Stimulated activated CD8-positive, alpha-beta memory T cell treated with anti-CD3 and anti-CD28 coated beads, Interleukin-2, amount 100 ng/mL, for 48 hours (primary cell): ENCODE measurements around the gene ANAPC2.
A peak's percentile ranks its signal among the peaks of the same experiment; 100 is the strongest.

Source experiments
- DNase-seq, 2 donors: peaks; one replicate each; pipeline ENCODE4 v3.0.0-alpha.2; 2020; ENCODE audit warnings: low read depth in 2 of 2

Gene ANAPC2

GRCh38 chr9:137215196-137215986 is 27.0 kb upstream of the ANAPC2 start:
- no peak for DNase-seq

DNA sequence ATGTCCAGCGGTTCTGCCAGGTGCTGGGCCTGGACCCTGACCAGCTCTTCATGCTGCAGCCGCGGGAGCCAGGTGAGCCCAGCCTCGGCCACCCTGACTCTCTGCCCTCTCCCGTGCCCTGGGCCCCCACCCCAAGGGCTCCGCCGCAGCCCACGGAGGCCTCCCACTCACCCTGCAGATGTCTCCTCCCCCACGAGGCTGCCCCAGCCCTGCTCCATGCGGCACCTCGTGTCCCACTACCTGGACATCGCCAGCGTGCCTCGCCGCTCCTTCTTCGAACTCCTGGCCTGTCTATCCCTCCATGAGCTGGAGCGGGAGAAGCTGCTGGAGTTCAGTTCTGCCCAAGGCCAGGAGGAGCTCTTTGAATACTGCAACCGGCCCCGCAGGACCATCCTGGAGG is 26.3 kb upstream of the ANAPC2 start:
- DNase-seq = no peak

- no peak for DNase-seq
Observed at GRCh38 chr9:137213160-137214060, 25.1 kb upstream of the ANAPC2 start.

DNA sequence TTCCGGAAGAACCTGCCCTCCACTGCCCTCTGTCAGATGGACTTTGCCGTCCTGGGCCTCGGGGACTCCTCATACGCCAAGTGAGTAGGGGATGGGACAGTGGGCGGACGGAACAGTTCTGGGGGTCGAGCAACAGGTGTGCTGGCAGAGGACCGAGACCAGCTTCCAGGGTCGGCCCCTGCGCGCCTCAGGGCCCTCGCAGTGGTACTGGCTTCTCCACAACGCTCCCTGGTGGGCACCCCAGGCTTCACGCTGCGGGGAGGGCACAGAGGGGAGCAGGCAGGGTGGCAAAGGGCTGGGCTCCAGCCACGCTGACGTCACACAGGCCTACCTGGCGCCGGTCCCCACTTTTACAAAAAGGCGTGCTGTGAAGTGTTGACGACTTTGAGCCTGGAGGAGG is 24.2 kb upstream of the ANAPC2 start:
- no peak for DNase-seq

DNA sequence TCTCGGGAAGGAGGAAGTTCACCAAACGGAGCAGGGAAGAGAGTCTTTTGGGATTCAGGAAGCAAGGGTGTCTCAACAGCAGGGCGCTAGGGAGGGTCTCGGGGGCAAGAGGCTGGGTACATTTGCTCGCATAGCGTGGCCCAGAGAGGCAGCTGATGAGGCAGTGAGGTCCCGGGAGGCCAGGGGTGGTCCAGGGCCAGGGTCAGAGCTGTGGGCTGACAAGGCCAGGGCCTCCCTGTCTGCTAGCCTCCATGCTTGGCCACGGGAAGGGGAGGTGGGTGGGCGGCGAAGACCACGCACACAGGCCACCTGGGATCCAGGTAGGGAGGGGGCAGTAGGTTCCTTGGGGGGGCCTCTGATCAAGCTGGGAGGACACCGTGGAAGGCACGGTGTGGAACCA is 23.2 kb upstream of the ANAPC2 start:
- no peak for DNase-seq

- DNase-seq = no peak
Observed at GRCh38 chr9:137206602-137207001, 18.2 kb upstream of the ANAPC2 start.

GRCh38 chr9:137205126-137206069 is 17.0 kb upstream of the ANAPC2 start, which contains the start of the genes NDOR1 and TMEM203:
NDOR1 (plus strand) TSS chr9:137205700; CDS start chr9:137205778, 78 bp downstream.
TMEM203 (minus strand) TSS chr9:137205648; CDS start chr9:137205414, 234 bp downstream.
- peak; percentile 93 to 94 for DNase-seq

GRCh38 chr9:137204731-137205125 is 16.4 kb upstream of the ANAPC2 start:
- DNase-seq = no peak

GRCh38 chr9:137202966-137203365 is 14.6 kb upstream of the ANAPC2 start:
- no peak for DNase-seq

GRCh38 chr9:137201205-137201868 is 13.0 kb upstream of the ANAPC2 start:
- no peak for DNase-seq

DNA sequence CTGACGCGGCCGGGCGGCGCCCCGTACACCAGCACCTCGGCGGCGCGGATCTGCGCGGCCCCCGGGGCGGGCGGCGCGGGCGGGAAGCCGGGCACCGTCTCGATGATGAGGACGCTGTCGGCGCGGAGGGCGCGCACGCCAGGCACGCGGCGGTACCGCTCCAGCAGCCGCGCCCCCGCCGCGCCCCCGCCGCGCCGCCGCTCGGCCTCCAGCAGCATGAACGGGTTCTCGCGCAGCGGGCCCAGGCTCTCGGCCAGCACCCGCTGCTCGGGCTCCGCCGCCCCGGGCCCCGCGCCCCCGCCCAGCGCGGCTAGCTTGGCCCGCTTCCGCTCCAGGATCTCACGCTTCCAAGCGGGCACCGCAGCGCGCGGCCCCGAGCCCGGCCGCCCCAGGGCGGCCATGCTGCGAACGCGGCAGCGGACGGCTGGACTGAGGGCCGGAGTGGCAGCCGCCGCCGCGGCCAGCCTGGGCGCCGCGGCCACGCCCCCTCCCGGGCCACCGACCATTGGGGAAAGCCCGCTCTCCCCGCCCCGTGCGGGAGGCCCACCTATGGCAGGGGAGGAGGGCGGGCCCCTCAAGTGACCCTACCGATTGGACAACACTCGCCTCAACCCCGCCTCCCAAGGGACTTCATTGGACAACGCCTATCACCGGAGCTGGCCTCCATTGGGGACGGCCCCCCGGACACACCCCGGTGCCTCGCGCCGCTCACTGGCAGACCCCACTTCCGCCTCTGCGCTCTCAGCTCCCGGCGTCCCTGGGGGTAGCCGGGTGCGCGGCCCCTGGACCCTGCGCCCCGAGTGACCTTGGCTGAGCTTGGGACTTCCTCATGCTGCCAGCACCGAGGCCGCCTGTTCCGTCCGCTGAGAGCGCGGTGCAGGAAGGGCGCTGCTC is 12.2 kb upstream of the ANAPC2 start, which contains the start of gene TPRN:
Gene TPRN (minus strand): TSS at position 431 of the 894 bp plus-strand sequence. CDS start 30 bp downstream, at position 401.
- DNase-seq = peak; percentile 98 to 99

DNA sequence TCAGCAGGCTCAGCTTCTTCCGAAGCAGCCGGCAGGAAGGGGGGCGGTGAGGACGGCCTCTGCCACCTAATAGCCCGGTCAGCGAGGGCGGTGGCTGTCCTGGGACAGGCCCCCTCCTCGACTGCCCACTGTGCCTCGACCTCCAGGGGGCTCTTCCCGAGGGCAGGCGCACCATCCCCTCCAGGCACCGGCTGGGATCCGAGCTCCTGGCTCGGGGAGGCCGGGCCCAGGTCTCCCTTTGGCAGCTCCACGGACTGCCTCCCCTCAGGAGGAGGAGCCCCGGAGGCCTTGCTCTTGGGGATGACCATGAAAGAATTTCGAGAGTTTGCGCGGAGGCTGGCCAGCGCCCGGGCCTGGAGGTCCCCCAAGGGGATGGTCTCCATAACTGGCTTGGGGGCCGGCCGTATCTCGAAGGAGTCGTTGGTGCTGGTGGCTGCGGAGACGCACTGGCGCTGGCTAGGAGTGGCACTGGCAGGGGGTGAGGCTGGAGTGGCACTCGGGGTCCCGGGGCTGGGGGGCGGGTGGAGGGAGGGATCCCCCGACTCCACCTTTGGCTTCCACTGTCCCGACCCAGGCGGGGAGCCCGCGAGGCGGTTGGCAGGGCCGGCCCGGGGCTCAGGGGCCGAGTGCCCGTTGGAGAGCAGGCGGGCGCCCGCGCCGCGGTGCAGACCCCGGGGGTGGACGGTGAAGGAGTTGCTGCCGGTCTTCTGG is 11.2 kb upstream of the ANAPC2 start:
- DNase-seq = no peak

- no peak for DNase-seq
Observed at GRCh38 chr9:137198902-137199283, 10.5 kb upstream of the ANAPC2 start.

DNA sequence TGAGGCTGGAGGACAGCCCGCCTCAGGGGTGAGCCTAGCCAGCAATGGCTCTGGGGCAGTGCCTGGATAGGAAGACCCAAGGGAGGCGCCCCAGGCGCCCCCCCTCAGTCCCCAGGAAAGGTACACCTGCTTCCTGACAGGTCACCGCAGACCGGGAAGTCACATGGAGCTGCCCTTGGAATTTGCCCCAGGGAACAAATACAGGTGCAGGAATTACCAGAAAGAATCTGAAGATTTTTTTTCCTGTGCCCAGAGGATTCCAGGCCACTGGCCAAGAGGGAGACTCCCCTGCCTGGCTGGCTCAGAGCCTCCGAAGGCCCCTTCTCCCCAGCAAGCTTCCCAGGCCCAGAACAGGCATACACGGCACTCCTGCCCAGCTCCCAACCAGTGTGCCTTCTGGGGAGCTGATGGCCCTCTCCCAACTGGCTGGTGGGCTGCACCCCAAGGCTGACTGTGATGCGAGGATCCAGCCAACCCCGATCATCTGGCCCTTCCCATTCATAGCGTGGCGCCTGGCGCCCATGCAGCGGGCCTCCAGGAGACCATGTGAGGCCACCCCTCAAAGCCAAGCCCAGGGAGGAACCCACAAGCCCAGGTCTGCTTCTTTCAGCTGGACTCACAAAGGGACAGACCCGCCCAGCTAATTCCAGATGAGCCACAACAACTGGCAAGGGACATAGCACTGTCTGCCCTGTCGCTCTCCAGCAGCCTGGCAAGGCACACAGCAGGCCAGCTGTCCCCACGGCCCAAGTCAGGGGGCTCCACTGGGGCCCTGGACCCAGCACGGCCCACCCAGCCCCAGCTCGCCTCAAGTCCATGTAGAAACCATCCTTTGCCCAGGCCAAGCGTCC is 9.9 kb upstream of the ANAPC2 start:
- no peak for DNase-seq

- no peak for DNase-seq
Observed at GRCh38 chr9:137195525-137196220, 7.3 kb upstream of the ANAPC2 start.

DNA sequence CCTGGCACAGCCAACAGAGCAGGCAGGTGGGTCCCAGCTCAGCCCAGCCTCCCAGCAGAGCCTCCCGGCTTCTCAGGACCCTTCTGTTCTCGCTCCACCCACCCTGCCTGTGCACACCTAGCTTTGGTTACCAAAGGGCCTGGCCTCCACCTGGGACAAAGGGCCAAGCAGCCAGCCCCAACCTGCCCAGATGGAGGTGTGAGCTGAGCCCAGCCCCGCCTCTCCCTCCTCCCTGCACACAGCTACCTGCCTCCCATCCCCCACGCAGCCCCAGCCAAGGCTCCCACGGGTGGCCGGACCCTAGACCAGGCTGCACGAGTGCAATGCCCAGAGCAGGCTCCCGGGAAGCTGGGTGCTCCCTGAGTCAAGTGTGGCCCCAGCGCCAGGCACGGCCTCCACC is 6.5 kb upstream of the ANAPC2 start:
- no peak for DNase-seq

DNA sequence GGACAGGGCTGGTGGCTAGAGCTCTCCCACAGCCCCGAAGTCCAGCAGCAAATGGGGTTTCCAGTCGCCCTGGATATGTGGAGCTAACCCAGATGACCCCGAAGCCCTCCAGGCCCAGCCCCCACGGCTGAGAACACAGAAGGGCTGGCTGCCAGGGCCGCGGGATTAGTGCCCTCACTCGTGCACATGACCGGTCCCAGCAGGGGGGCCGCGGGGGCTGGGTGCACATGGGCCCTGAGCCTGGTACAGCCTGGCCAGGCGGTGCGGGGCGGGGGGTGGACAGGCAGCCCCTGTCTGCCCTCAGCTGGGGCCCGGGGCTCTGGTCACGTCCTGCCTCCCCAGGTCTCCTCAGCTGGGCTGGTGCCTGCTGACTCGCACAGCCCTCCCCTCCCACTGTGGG is 6.0 kb upstream of the ANAPC2 start:
- DNase-seq = no peak

DNA sequence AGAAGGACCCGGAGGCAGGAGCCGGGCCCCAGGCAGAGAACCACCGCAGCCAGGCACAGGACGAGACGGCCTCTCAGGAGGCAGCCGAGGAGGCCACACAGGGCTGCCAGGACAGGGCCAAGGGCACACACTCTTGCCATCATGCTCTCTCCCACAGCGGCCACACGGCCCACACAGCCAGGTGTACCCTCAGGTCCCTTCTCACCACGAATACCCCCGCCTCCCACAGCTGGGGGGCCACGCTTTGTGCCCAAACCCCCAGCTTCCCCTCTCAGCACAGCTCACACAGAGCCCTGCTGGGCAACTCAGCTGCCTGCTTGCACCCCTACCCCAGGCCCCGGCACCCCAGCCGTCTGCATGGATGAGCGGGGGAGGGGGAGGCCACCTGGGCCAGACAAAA is 5.4 kb upstream of the ANAPC2 start:
- no peak for DNase-seq
